Fibroblast of mammary gland (primary cell): Measurements from ENCODE around the gene NUDT21.

ENCODE experiments used
- DNase-seq: peaks from one replicate; pipeline ENCODE4 v3.0.0-alpha.2; 2010; ENCODE audit warnings: low read depth
- H3K4me3 ChIP-seq: 2 replicates; pipeline ENCODE4 v1.5.1; 2011; ENCODE audit warnings: low read depth, mild to moderate bottlenecking, low read length, moderate library complexity; ENCODE audit not compliant: control insufficient read depth
- CTCF ChIP-seq: conservative IDR thresholded peaks from 2 replicates; pipeline ENCODE4 v1.5.1; 2011; ENCODE audit warnings: low read depth, low read length, inconsistent platforms; ENCODE audit not compliant: control insufficient read depth, insufficient read depth

NUDT21 gene

GRCh38 chr16:56420613-56421012 is 30.5 kb downstream of the NUDT21 start:
- no peak overlapping the region for H3K4me3 ChIP-seq
- no peak for DNase-seq
- TF ChIP-seq CTCF: no peak

- H3K4me3 ChIP-seq: no peak overlapping the region
- DNase-seq: no peak
- TF ChIP-seq CTCF: no peak
These were observed 31.2 kb downstream of the NUDT21 start for GRCh38 chr16:56419740-56420548.

- no peak overlapping the region for H3K4me3 ChIP-seq
- TF ChIP-seq CTCF: no peak
- no peak for DNase-seq
These were observed 34.0 kb downstream of the NUDT21 start for GRCh38 chr16:56417138-56417537.

- no peak for TF ChIP-seq CTCF
- no peak for DNase-seq
- H3K4me3 ChIP-seq: no peak overlapping the region
These were observed 35.3 kb downstream of the NUDT21 start for GRCh38 chr16:56415875-56416274.

GRCh38 chr16:56414366-56414765 is 36.8 kb downstream of the NUDT21 start:
- DNase-seq: no peak
- H3K4me3 ChIP-seq: no peak overlapping the region
- TF ChIP-seq CTCF: no peak

GRCh38 chr16:56413381-56413780 is 37.8 kb downstream of the NUDT21 start:
- no peak for TF ChIP-seq CTCF
- DNase-seq: no peak
- H3K4me3 ChIP-seq: no peak overlapping the region
